HepG2 (cell line): Measurements from ENCODE around the gene TOR1AIP1. TPM values are rescaled to one million over a fixed set of nuclear protein-coding genes. Genes with fewer than 3 reads are reported as not detected.

Experiments
- ATAC-seq: fragments of 200-7000 bp; cut with Tn5 transposase; 3 replicates; pipeline ENCODE4 v1.9.1; 2020; ENCODE audit warnings: mild to moderate bottlenecking, moderate library complexity
- Bru-seq: library from RNA; stranded (reverse); fragments of 400-500 nt; gene quantifications from one replicate; lab custom pipeline; 2021; lab: Mats Ljungman, UMichigan
- BruChase-seq, 2 experiments: library from RNA; stranded (reverse); fragments of 400-500 nt; gene quantifications; one replicate each; lab custom pipeline; 2021; lab: Mats Ljungman, UMichigan
- BruUV-seq: library from RNA; stranded (reverse); fragments of 400-500 nt; replicated peaks from 2 replicates; lab custom pipeline; 2021; lab: Mats Ljungman, UMichigan
- CTCF ChIA-PET: fragments of 300-600 bp; formaldehyde crosslinking; extraction: SDS; loops from one replicate; lab custom pipeline; 2021; ENCODE audit warnings: low total read pairs, inconsistent platforms, low intra/inter-chr PET ratio; lab: Yijun Ruan, JAX
- POLR2A ChIA-PET: fragments of 350-600 bp; sonication (Branson Sonifier 250); formaldehyde crosslinking; loops from one replicate; lab custom pipeline; 2020; ENCODE audit warnings: antibody characterized with exemption, inconsistent platforms; lab: Yijun Ruan, JAX
- DNase-seq: peaks from one replicate; pipeline ENCODE4 v3.0.0-alpha.2; 2015; ENCODE audit warnings: low spot score
- FAIRE-seq: peaks from 3 replicates; lab custom pipeline; 2011; peaks lifted over from hg19 to GRCh38; lab: Jason Lieb, UNC
- H2AFZ ChIP-seq: one replicate; pipeline ENCODE4 v1.6.1; 2011; ENCODE audit warnings: low read length, inconsistent platforms
- H3K27ac ChIP-seq: fragments of 300-600 bp; 3 replicates; pipeline ENCODE4 v1.8.0; 2011; ENCODE audit warnings: mixed run types, mild to moderate bottlenecking, mixed read lengths, low read length, inconsistent platforms; ENCODE audit not compliant: insufficient read depth; ENCODE audit errors: extremely low read length
- H3K27me3 ChIP-seq, 2 experiments: fragments of 200-600 bp in 1 of 2; 2 replicates in 1 of 2; 3 replicates in 1 of 2; pipeline versions ENCODE4 v1.6.0 to v1.8.0; 2011; ENCODE audit warnings: low read length in 2 of 2, mild to moderate bottlenecking in 2 of 2, moderate library complexity in 2 of 2, inconsistent platforms in 1 of 2; ENCODE audit not compliant: insufficient read depth in 2 of 2, control insufficient read depth in 1 of 2
- H3K36me3 ChIP-seq, 2 experiments: fragments of 200-600 bp in 1 of 2; replicated peaks in 1 of 2; 2 replicates in 1 of 2; 3 replicates in 1 of 2; pipeline versions ENCODE4 v1.5.1 to v1.8.0; 2011; ENCODE audit warnings: low read length in 2 of 2, inconsistent platforms in 1 of 2; ENCODE audit not compliant: insufficient read depth in 2 of 2, control insufficient read depth in 1 of 2
- H3K4me1 ChIP-seq: 2 replicates; pipeline ENCODE4 v1.5.1; 2012; ENCODE audit warnings: low read length, inconsistent platforms; ENCODE audit not compliant: insufficient read depth
- H3K4me2 ChIP-seq: 2 replicates; pipeline ENCODE4 v1.6.0; 2011; ENCODE audit warnings: low read depth, low read length, inconsistent platforms
- H3K4me3 ChIP-seq, 3 experiments: fragments of 200-600 bp in 1 of 3; sonication (generic), shearing (Covaris generic) in 1 of 3; replicated peaks in 1 of 3; 2 replicates each; pipeline ENCODE4 v1.5.1; 2011 to 2016; ENCODE audit warnings: low read length in 3 of 3, inconsistent platforms in 2 of 3, low read depth in 2 of 3, mild to moderate bottlenecking in 2 of 3, control low read depth in 1 of 3, mixed read lengths in 1 of 3; ENCODE audit not compliant: insufficient read depth in 1 of 3
- H3K79me2 ChIP-seq: one replicate; pipeline ENCODE4 v1.6.1; 2011; ENCODE audit warnings: low read length, inconsistent platforms; ENCODE audit not compliant: insufficient read depth
- H3K9ac ChIP-seq: 2 replicates; pipeline ENCODE4 v1.6.0; 2011; ENCODE audit warnings: mild to moderate bottlenecking, low read depth, low read length, inconsistent platforms; ENCODE audit not compliant: insufficient read depth
- H3K9me3 ChIP-seq: 2 replicates; pipeline ENCODE4 v1.5.1; 2012; ENCODE audit warnings: mild to moderate bottlenecking, low read length
- H4K20me1 ChIP-seq: 2 replicates; pipeline ENCODE4 v1.6.0; 2011; ENCODE audit warnings: inconsistent platforms, mild to moderate bottlenecking, low read length, moderate library complexity; ENCODE audit not compliant: insufficient read depth
- CBFB ChIP-seq: sonication (generic); formaldehyde crosslinking; IDR thresholded peaks from 2 replicates; pipeline ENCODE4 v1.4.0; 2020; ENCODE audit warnings: missing genetic modification reagents
- CEBPG ChIP-seq: IDR thresholded peaks from 2 replicates; pipeline ENCODE4 v1.6.1; 2016
- EZH2 ChIP-seq: conservative IDR thresholded peaks from 2 replicates; pipeline ENCODE4 v1.6.1; 2012; ENCODE audit warnings: mild to moderate bottlenecking, low read depth, low read length, moderate library complexity
- MED1 ChIP-seq: sonication (generic); formaldehyde crosslinking; IDR thresholded peaks from 2 replicates; pipeline ENCODE4 v1.4.0; 2020; ENCODE audit warnings: missing genetic modification reagents
- MED13 ChIP-seq: sonication (generic); formaldehyde crosslinking; IDR thresholded peaks from 2 replicates; pipeline ENCODE4 v1.5.0; 2020; ENCODE audit warnings: missing genetic modification reagents
- TOPORS ChIP-seq: sonication (generic); formaldehyde crosslinking; IDR thresholded peaks from 2 replicates; pipeline ENCODE4 v1.8.0; 2023; ENCODE audit warnings: mild to moderate bottlenecking, missing genetic modification reagents
- YEATS4 ChIP-seq: sonication (generic); formaldehyde crosslinking; IDR thresholded peaks from 2 replicates; pipeline ENCODE4 v1.4.0; 2020; ENCODE audit warnings: missing genetic modification reagents, borderline replicate concordance
- ZBTB37 ChIP-seq: sonication (generic); formaldehyde crosslinking; IDR thresholded peaks from 2 replicates; pipeline ENCODE4 v1.4.0; 2020; ENCODE audit warnings: mild to moderate bottlenecking, missing genetic modification reagents
- ZEB1 ChIP-seq: IDR thresholded peaks from 2 replicates; pipeline ENCODE4 v1.6.1; 2012; ENCODE audit warnings: mild to moderate bottlenecking, low read depth, inconsistent platforms; ENCODE audit not compliant: insufficient replicate concordance
- ZMYM2 ChIP-seq: sonication (generic); formaldehyde crosslinking; IDR thresholded peaks from 2 replicates; pipeline ENCODE4 v1.8.0; 2022; ENCODE audit warnings: mild to moderate bottlenecking, missing genetic modification reagents
- ZNF12 ChIP-seq: sonication (generic); formaldehyde crosslinking; IDR thresholded peaks from 2 replicates; pipeline ENCODE4 v1.5.0; 2020; ENCODE audit warnings: missing genetic modification reagents
- ZNF577 ChIP-seq: sonication (generic); formaldehyde crosslinking; IDR thresholded peaks from 2 replicates; pipeline ENCODE4 v1.4.0; 2020; ENCODE audit warnings: mild to moderate bottlenecking, low read depth, missing genetic modification reagents, borderline replicate concordance
- WGBS: methylation state at CpG from one replicate; pipeline ENCODE4 v1.1.6; 2017; ENCODE audit warnings: low lambda C conversion rate; 5-methylcytosine and 5-hydroxymethylcytosine counted together
- in situ Hi-C: cut with HindIII; loops from 2 replicates; pipeline ENCODE4 v1.10.0; 2017; ENCODE audit warnings: low pct_unique_long_range_greater_than_20kb; ENCODE audit not compliant: extremely low pct_ligation_motif_present
- intact Hi-C: fragments of 100-400 bp; cut with micrococcal nuclease; formaldehyde crosslinking; loops from one replicate; pipeline ENCODE4 v1.10.0; 2022; ENCODE audit not compliant: unreplicated experiment
- long read RNA-seq, 2 experiments: library from RNA in 1 of 2; library from polyadenylated mRNA in 1 of 2; stranded (forward) in 1 of 2; unstranded in 1 of 2; transcript quantifications; one replicate each; pipeline ENCODE4 v2.0.0, GENCODE V29; 2019 to 2022
- polyA minus RNA-seq, 3 experiments: library from RNA; depleted of rRNA, polyadenylated mRNA; stranded (reverse); fragments of >200 nt; gene quantifications; 2 replicates each; pipeline ENCODE4 v1.2.3, GENCODE V29; 2011; ENCODE audit warnings: low replicate concordance in 1 of 3
- polyA plus RNA-seq, 8 experiments: library from polyadenylated mRNA; depleted of rRNA in 3 of 8; stranded (reverse) in 7 of 8; unstranded in 1 of 8; fragments of >200 nt; fragmentation: Illumina TruSeq in 4 of 8; extraction: Trizol in 4 of 8; gene quantifications; 2 replicates each; pipeline versions ENCODE4 v1.2.1 to v1.2.3, GENCODE V29; 2011 to 2016; ENCODE audit warnings: low read depth in 4 of 8, missing spikeins in 1 of 8, mixed read lengths in 1 of 8; ENCODE audit not compliant: insufficient read depth in 1 of 8
- total RNA-seq, 5 experiments: library from RNA; depleted of rRNA; stranded (reverse); fragments of >200 nt; fragmentation: Illumina TruSeq; extraction: Trizol; gene quantifications; 2 replicates each; pipeline ENCODE4 v1.2.3, GENCODE V29; 2016; ENCODE audit warnings: low read depth in 1 of 5
- TF ChIP-seq, protein P1 (sequence below): sonication (generic); formaldehyde crosslinking; IDR thresholded peaks from 2 replicates; pipeline ENCODE4 v1.9.0; 2021; ENCODE audit warnings: missing genetic modification reagents, mild to moderate bottlenecking, borderline replicate concordance

The TOR1AIP1 gene, protein sequence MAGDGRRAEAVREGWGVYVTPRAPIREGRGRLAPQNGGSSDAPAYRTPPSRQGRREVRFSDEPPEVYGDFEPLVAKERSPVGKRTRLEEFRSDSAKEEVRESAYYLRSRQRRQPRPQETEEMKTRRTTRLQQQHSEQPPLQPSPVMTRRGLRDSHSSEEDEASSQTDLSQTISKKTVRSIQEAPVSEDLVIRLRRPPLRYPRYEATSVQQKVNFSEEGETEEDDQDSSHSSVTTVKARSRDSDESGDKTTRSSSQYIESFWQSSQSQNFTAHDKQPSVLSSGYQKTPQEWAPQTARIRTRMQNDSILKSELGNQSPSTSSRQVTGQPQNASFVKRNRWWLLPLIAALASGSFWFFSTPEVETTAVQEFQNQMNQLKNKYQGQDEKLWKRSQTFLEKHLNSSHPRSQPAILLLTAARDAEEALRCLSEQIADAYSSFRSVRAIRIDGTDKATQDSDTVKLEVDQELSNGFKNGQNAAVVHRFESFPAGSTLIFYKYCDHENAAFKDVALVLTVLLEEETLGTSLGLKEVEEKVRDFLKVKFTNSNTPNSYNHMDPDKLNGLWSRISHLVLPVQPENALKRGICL
- total RNA-seq (2016; rRNA removed; fragmentation: Illumina TruSeq; extraction: Trizol) (23.8 and 29.0 TPM in 2 replicates), polyA plus RNA-seq (2011; rRNA removed) (15.6 and 16.0 TPM in 2 replicates), polyA minus RNA-seq (2011; rRNA and poly(A)+ RNA removed; ENCODE audit: low replicate concordance) (15.0 and 31.6 TPM in 2 replicates), Bru-seq, nascent RNA (percentile 75 among the genes with signal in this experiment), BruChase-seq, experiment 1, labeled RNA remaining after a 6-hour chase (percentile 82 among the genes with signal in this experiment), BruChase-seq, experiment 2, labeled RNA remaining after a 2-hour chase (percentile 71 among the genes with signal in this experiment)
- 2.9 and 4.9 TPM in 2 replicates for total RNA-seq (2016; cell fraction: cytosol; rRNA removed; fragmentation: Illumina TruSeq; extraction: Trizol; ENCODE audit: low read depth)
- total RNA-seq (2016; cell fraction: insoluble cytoplasmic fraction; rRNA removed; fragmentation: Illumina TruSeq; extraction: Trizol), result 22.6 and 28.8 TPM in 2 replicates
- 8.4 and 9.9 TPM in 2 replicates for total RNA-seq (2016; cell fraction: membrane; rRNA removed; fragmentation: Illumina TruSeq; extraction: Trizol)
- 23.9 and 31.3 TPM in 2 replicates for total RNA-seq (2016; cell fraction: nucleus; rRNA removed; fragmentation: Illumina TruSeq; extraction: Trizol)
- polyA plus RNA-seq (2011; cell fraction: cytosol; rRNA removed), result 7.5 and 11.9 TPM in 2 replicates
- polyA plus RNA-seq (2011; cell fraction: nucleus; rRNA removed), result 3.4 and 3.6 TPM in 2 replicates
- 16.9 and 19.3 TPM in 2 replicates for polyA plus RNA-seq (2012)
- 2.0 and 2.1 TPM in 2 replicates for polyA plus RNA-seq (2016; cell fraction: cytosol; fragmentation: Illumina TruSeq; extraction: Trizol; ENCODE audit: low read depth)
- polyA plus RNA-seq (2016; cell fraction: insoluble cytoplasmic fraction; fragmentation: Illumina TruSeq; extraction: Trizol; ENCODE audit: low read depth), result 20.7 and 24.1 TPM in 2 replicates
- 6.6 and 6.9 TPM in 2 replicates for polyA plus RNA-seq (2016; cell fraction: membrane; fragmentation: Illumina TruSeq; extraction: Trizol; ENCODE audit: low read depth)
- 27.6 and 31.5 TPM in 2 replicates for polyA plus RNA-seq (2016; cell fraction: nucleus; fragmentation: Illumina TruSeq; extraction: Trizol; ENCODE audit: insufficient read depth, low read depth)
- 18.4 and 19.5 TPM in 2 replicates for polyA minus RNA-seq (2011; cell fraction: cytosol; rRNA and poly(A)+ RNA removed)
- polyA minus RNA-seq (2011; cell fraction: nucleus; rRNA and poly(A)+ RNA removed), result 13.9 and 15.2 TPM in 2 replicates
- long read RNA-seq, experiment 1, full-length matches to known transcripts, result 19 of 26 reads
- long read RNA-seq, experiment 1, partial matches to known transcripts, result 1 of 26 reads
- long read RNA-seq, experiment 1, other reads (novel, unspliced or antisense), result 6 of 26 reads
- long read RNA-seq, experiment 2, full-length matches to known transcripts, result 5 of 23 reads
- long read RNA-seq, experiment 2, partial matches to known transcripts, result 13 of 23 reads
- long read RNA-seq, experiment 2, other reads (novel, unspliced or antisense), result 5 of 23 reads

GRCh38 chr1:179882253-179883039, at the start of gene TOR1AIP1:
Gene TOR1AIP1, plus strand, starts transcription at chr1:179882285. Its CDS starts 218 bp downstream, at chr1:179882503.
- Histone ChIP-seq H3K4me1 (peaks cover 27% of the 10 kb centered on the region), H4K20me1 (no peaks in the 10 kb centered on the region), H3K27me3 (no peaks in the 10 kb centered on the region; a peak in 1 of 5 replicates), H3K4me3 (peak within 1 kb of the TSS; percentile 82 to 92 (median 90)), H3K36me3 (peaks cover 2 to 6% of the 10 kb centered on the region in 2 experiments; a peak in 3 of 5 replicates), H3K79me2 (peaks cover 34% of the 10 kb centered on the region), H3K9me3 (no peaks in the 10 kb centered on the region), H3K27ac (peak within 1 kb of the TSS; percentile 97), H3K4me2 (peak within 1 kb of the TSS; percentile 98), H3K9ac (peak within 1 kb of the TSS; percentile 93), H2AFZ (no peak within 1 kb of the TSS)
- WGBS, result under 1% methylated on average over 33 of the region's 72 CpGs
- CTCF ChIA-PET, result interaction anchor here (1.4 kb wide), 1 partner anchor 14 kb away, joined by 4 read pairs; no protein-coding TSS in a partner anchor
- BruUV-seq, result TSS peak; percentile 50
- POLR2A ChIA-PET, result interaction anchor here (0.8 to 2.9 kb wide), 7 partner anchors 8 to 275 kb away, joined by 3 to 23 read pairs (median 7); partner anchors contain the start of gene CEP350
- peak; percentile 82 for ATAC-seq
- peak; percentile 93 for DNase-seq
- intact Hi-C loops (loop anchor here (1.0 to 5.0 kb wide), 3 partner anchors 14 to 285 kb away; partner anchors contain the start of gene CEP350), in situ Hi-C loops (no loop called here)
- FAIRE-seq, result no peak
- peak; percentile 88 for TF ChIP-seq MED1 (CRISPR knock-in tag)
- TF ChIP-seq TOPORS (CRISPR knock-in tag), result no peak; the same call in 1 of the 2 replicates
- no peak for TF ChIP-seq CEBPG
- TF ChIP-seq CBFB (CRISPR knock-in tag), result peak; percentile 92
- TF ChIP-seq YEATS4, result peak; percentile 95
- TF ChIP-seq, protein P1, sequence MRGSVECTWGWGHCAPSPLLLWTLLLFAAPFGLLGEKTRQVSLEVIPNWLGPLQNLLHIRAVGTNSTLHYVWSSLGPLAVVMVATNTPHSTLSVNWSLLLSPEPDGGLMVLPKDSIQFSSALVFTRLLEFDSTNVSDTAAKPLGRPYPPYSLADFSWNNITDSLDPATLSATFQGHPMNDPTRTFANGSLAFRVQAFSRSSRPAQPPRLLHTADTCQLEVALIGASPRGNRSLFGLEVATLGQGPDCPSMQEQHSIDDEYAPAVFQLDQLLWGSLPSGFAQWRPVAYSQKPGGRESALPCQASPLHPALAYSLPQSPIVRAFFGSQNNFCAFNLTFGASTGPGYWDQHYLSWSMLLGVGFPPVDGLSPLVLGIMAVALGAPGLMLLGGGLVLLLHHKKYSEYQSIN (CRISPR knock-in tag), result no peak
- peak; percentile 26; the same call in 1 of the 2 replicates for TF ChIP-seq ZMYM2 (CRISPR knock-in tag)
- no peak; the same call in 1 of the 2 replicates for TF ChIP-seq ZNF12
- no peak for TF ChIP-seq ZBTB37 (CRISPR knock-in tag)
- peak; percentile 55; the same call in 1 of the 2 replicates for TF ChIP-seq MED13 (CRISPR knock-in tag)
- TF ChIP-seq EZH2, result no peak
- TF ChIP-seq ZNF577 (CRISPR knock-in tag), result no peak
- TF ChIP-seq ZEB1, result peak; percentile 77
